ENCODE results near the gene NUMB. TPM values are rescaled to one million over a fixed set of nuclear protein-coding genes. Genes with fewer than 3 reads are reported as not detected.

NUMB gene
- total and polyA plus RNA-seq, 2 of the 13 experiments (the other 11 are each of a cell fraction or from before 2014, with no cell fraction given) = 20.3 to 71.1 TPM

DNA sequence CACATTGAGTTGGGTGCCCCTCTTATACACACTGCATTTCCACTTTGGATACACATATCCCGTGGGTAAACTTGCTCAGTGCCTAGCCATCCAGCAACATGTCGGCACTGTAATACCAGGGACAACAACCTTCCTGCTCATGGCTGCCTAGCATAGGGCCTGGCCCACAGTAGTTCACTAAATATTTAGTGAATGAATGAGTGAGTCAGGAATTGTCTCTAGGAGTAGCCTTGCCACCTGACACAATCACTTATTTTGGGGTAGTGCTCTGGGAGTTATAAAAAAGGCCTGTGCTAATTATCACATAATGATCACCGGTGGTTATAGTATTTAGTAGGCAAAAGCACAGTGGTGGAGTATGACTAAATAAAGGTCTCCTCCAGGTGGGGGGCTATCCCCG lies 8.5 kb upstream of the NUMB start:
- Histone ChIP-seq H3K9me3 (ENCODE audit: low read length) (no peaks in the 10 kb centered on the region), H3K79me2 (ENCODE audit: insufficient read depth, low read length) (peaks cover 15% of the 10 kb centered on the region), H3K9ac (ENCODE audit: insufficient read depth, low read depth, low read length) (no peak overlapping the region), H3K36me3 (replicated peaks in 1 of 2; ENCODE audit: control insufficient read depth in 1 of 2, insufficient read depth in 2 of 2, low read length in 2 of 2) (no peaks in the 10 kb centered on the region; a peak in 1 of 5 replicates), H3K4me2 (ENCODE audit: low read depth, low read length) (no peak overlapping the region), H3K27me3 (ENCODE audit: control insufficient read depth in 1 of 2, insufficient read depth in 2 of 2, low read length in 2 of 2) (no peaks in the 10 kb centered on the region), H3K4me3 (replicated peaks in 1 of 3; ENCODE audit: insufficient read depth in 1 of 3, low read depth in 2 of 3, low read length in 3 of 3) (no peak overlapping the region), H3K4me1 (ENCODE audit: insufficient read depth, low read length) (peaks cover 48% of the 10 kb centered on the region), H3K27ac (ENCODE audit: extremely low read length, insufficient read depth, low read length) (no peak overlapping the region), H2AFZ (ENCODE audit: low read length) (no peak overlapping the region), H4K20me1 (ENCODE audit: insufficient read depth, low read length) (no peaks in the 10 kb centered on the region)
- TF ChIP-seq ELF4 (CRISPR knock-in tag; IDR thresholded peaks at IDR 0.05; ENCODE audit: borderline replicate concordance) (no peak), NFE2 (CRISPR knock-in tag; IDR thresholded peaks at IDR 0.05) (no peak), TBX3 (IDR thresholded peaks at IDR 0.05; ENCODE audit: borderline replicate concordance) (no peak), PHF5A (CRISPR knock-in tag; IDR thresholded peaks at IDR 0.05; ENCODE audit: low read depth, unreplicated experiment) (no peak), ZNF33B (CRISPR knock-in tag; IDR thresholded peaks at IDR 0.05) (no peak), KLF9 (CRISPR knock-in tag; IDR thresholded peaks at IDR 0.05; ENCODE audit: low read depth) (no peak), SALL1 (CRISPR knock-in tag; IDR thresholded peaks at IDR 0.05) (no peak), CCAR2 (optimal IDR thresholded peaks at IDR 0.05; ENCODE audit: low read depth, low read length) (no peak), GATA4 (IDR thresholded peaks at IDR 0.05; ENCODE audit: borderline replicate concordance, low read depth) (no peak), NFYB (CRISPR knock-in tag; IDR thresholded peaks at IDR 0.05) (no peak), ARNT (IDR thresholded peaks at IDR 0.05) (no peak), ZNF883 (CRISPR knock-in tag; IDR thresholded peaks at IDR 0.05; ENCODE audit: not compliant biosample characterization) (no peak)
- TF ChIP-seq, protein P1, sequence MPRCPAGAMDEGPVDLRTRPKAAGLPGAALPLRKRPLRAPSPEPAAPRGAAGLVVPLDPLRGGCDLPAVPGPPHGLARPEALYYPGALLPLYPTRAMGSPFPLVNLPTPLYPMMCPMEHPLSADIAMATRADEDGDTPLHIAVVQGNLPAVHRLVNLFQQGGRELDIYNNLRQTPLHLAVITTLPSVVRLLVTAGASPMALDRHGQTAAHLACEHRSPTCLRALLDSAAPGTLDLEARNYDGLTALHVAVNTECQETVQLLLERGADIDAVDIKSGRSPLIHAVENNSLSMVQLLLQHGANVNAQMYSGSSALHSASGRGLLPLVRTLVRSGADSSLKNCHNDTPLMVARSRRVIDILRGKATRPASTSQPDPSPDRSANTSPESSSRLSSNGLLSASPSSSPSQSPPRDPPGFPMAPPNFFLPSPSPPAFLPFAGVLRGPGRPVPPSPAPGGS (CRISPR knock-in tag; IDR thresholded peaks at IDR 0.05) = no peak
- TF ChIP-seq, protein P2, sequence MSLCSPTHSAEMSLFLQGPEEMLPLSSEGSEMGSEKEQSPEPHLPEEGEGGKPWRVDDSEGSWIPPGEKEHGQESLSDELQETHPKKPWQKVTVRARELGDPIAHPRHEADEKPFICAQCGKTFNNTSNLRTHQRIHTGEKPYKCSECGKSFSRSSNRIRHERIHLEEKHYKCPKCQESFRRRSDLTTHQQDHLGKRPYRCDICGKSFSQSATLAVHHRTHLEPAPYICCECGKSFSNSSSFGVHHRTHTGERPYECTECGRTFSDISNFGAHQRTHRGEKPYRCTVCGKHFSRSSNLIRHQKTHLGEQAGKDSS (CRISPR knock-in tag; IDR thresholded peaks at IDR 0.05; ENCODE audit: borderline replicate concordance, low read depth) = no peak
- TF ChIP-seq, protein P3, sequence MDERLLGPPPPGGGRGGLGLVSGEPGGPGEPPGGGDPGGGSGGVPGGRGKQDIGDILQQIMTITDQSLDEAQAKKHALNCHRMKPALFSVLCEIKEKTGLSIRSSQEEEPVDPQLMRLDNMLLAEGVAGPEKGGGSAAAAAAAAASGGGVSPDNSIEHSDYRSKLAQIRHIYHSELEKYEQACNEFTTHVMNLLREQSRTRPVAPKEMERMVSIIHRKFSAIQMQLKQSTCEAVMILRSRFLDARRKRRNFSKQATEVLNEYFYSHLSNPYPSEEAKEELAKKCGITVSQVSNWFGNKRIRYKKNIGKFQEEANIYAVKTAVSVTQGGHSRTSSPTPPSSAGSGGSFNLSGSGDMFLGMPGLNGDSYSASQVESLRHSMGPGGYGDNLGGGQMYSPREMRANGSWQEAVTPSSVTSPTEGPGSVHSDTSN (CRISPR knock-in tag; IDR thresholded peaks at IDR 0.05) = no peak
- TF ChIP-seq, protein P4, sequence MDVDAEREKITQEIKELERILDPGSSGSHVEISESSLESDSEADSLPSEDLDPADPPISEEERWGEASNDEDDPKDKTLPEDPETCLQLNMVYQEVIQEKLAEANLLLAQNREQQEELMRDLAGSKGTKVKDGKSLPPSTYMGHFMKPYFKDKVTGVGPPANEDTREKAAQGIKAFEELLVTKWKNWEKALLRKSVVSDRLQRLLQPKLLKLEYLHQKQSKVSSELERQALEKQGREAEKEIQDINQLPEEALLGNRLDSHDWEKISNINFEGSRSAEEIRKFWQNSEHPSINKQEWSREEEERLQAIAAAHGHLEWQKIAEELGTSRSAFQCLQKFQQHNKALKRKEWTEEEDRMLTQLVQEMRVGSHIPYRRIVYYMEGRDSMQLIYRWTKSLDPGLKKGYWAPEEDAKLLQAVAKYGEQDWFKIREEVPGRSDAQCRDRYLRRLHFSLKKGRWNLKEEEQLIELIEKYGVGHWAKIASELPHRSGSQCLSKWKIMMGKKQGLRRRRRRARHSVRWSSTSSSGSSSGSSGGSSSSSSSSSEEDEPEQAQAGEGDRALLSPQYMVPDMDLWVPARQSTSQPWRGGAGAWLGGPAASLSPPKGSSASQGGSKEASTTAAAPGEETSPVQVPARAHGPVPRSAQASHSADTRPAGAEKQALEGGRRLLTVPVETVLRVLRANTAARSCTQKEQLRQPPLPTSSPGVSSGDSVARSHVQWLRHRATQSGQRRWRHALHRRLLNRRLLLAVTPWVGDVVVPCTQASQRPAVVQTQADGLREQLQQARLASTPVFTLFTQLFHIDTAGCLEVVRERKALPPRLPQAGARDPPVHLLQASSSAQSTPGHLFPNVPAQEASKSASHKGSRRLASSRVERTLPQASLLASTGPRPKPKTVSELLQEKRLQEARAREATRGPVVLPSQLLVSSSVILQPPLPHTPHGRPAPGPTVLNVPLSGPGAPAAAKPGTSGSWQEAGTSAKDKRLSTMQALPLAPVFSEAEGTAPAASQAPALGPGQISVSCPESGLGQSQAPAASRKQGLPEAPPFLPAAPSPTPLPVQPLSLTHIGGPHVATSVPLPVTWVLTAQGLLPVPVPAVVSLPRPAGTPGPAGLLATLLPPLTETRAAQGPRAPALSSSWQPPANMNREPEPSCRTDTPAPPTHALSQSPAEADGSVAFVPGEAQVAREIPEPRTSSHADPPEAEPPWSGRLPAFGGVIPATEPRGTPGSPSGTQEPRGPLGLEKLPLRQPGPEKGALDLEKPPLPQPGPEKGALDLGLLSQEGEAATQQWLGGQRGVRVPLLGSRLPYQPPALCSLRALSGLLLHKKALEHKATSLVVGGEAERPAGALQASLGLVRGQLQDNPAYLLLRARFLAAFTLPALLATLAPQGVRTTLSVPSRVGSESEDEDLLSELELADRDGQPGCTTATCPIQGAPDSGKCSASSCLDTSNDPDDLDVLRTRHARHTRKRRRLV (CRISPR knock-in tag; IDR thresholded peaks at IDR 0.05) = no peak
- 97% methylated on average over 4 of the region's 4 CpGs for WGBS (ENCODE audit: low lambda C conversion rate)
- ChIA-PET CTCF (ENCODE audit: low intra/inter-chr PET ratio, low total read pairs) (no interaction called here), POLR2A (no interaction called here)
- no peak for FAIRE-seq
- in situ Hi-C loops (cut with HindIII; ENCODE audit: extremely low pct_ligation_motif_present, low pct_unique_long_range_greater_than_20kb) = loop anchor here (10.0 to 25.0 kb wide), 2 partner anchors 302 to 430 kb away; partner anchors contain the start of gene ZFYVE1
- BruUV-seq (replicated peaks) = no TSS peak
- intact Hi-C loops (cut with micrococcal nuclease; ENCODE audit: unreplicated experiment) = no loop called here
- ATAC-seq = no peak
- DNase-seq (ENCODE audit: low spot score) = no peak
